ENCODE results near the gene LPAR6.

DNA sequence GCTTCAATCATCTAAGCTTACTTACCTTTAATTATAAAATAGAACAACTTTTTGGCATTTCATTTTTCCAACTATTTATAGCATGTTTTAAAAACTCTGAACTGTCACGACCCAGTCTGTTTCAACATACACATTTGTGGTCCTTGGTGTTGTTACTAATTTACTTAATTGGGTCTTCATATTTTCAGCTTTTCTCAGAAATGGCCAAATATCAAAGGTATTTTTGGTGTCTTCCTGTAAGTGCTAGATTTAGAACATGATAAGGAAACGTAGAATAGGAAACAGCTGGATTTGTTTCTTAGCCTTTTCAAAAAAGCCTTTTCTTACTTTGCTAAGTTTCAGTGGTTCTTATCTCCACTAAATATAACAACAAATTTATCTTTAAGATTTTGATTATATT lies 11.4 kb downstream of the LPAR6 start:
- TF ChIP-seq CTCF (IDR thresholded peaks at IDR 0.05) (no peak), POLR2A (IDR thresholded peaks at IDR 0.05) (no peak), POLR2AphosphoS5 (IDR thresholded peaks at IDR 0.05) (no peak)

All from transverse colon (tissue), 4 donors.